ENCODE results near the gene TCF21.

Gene TCF21

DNA sequence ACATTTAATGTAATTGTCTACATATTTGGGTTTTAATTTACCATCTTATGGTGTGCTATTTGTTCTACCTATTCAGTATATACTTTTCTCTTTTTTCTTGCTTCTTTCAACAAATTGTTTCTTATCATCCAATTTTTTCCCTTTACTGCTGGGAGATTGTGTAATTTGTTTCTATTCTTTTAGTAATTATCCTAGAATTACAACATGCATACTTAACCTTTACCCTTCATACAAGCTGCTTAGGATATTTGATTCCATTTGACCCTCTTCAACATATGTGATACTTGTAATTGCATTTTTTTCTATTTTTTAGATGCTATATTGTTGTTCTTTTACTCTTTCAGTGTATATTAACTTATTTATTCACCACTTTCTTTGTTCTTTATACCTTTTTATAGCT, 49.0 kb downstream of the TCF21 start:
- TF ChIP-seq, protein P1, sequence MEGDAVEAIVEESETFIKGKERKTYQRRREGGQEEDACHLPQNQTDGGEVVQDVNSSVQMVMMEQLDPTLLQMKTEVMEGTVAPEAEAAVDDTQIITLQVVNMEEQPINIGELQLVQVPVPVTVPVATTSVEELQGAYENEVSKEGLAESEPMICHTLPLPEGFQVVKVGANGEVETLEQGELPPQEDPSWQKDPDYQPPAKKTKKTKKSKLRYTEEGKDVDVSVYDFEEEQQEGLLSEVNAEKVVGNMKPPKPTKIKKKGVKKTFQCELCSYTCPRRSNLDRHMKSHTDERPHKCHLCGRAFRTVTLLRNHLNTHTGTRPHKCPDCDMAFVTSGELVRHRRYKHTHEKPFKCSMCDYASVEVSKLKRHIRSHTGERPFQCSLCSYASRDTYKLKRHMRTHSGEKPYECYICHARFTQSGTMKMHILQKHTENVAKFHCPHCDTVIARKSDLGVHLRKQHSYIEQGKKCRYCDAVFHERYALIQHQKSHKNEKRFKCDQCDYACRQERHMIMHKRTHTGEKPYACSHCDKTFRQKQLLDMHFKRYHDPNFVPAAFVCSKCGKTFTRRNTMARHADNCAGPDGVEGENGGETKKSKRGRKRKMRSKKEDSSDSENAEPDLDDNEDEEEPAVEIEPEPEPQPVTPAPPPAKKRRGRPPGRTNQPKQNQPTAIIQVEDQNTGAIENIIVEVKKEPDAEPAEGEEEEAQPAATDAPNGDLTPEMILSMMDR (IDR thresholded peaks at IDR 0.05; ENCODE audit: control extremely low read depth, extremely low read depth, low read depth, missing control alignments), result no peak
- DNase-seq (ENCODE audit: extremely low spot score), result no peak
- ChIA-PET POLR2A (no interaction called here), CTCF (interaction anchor here (1.3 to 2.2 kb wide), 7 partner anchors 14 to 173 kb away, joined by 4 to 13 read pairs (median 8); no protein-coding TSS in a partner anchor)

DNA sequence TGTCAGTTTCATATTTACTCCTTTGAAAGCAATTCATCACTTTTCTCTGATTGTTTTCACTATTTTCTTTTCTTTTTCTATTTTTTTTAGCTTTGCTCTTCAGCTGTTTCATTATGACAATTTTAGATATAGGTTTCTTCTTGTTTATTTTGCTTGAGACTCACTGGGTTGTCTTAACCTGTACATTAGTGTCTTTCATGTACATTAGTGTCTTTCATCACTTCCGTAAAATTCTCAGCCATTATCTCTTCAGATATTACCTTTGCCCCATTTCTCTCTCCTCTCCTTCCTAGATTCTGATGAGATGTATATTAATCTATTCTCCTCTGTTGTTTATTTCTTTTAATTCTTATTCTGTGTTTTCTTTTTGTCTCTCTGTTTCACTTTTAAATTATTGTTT, 49.6 kb downstream of the TCF21 start:
- ChIA-PET CTCF (interaction anchor here (1.7 to 2.2 kb wide), 5 partner anchors 13 to 172 kb away, joined by 4 to 13 read pairs (median 9); no protein-coding TSS in a partner anchor), POLR2A (no interaction called here)
- DNase-seq (ENCODE audit: extremely low spot score), result no peak

DNA sequence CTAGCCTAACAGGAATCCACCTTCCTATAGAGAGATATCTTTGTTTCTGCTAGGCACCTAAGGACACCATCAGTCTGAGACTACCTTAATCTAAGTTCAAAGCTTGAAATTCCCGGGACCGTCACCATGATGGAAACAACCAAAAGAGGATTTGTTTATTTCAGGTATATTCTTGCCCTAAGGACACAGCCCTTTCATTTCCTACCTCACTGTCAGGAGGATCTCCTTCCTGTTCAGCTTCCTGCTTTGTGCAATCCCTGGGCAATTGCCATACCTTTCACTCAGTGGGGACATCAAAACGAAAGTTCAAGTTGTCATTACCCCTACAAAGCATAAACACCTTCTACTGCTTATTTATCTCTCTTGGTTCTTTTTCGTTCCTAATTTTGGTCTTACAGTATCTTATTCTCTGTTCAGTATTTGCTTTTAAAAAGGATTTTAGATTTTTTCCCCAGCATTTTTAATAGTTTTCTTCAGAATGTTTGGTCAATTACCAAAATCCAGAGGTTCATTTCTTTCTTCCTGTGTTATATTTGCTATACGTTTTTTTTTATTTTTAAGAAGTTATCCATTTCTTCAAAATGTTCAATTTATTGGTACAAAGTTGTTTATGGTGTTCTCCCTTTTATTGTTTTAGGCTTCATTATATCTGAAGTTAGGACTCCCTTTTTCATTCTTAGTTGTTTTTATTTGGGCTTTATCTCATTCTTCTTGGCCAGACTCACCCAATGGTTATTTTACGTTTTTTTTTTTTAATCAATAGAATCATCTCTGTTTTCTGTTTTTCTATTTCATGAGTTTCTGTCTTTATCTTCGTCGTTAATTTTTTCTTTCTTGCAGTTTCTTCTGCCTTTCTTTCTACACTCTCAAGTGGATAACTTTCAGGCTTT, 51.1 kb downstream of the TCF21 start:
- TF ChIP-seq, protein P1 (IDR thresholded peaks at IDR 0.05; ENCODE audit: control extremely low read depth, extremely low read depth, low read depth, missing control alignments), result no peak
- CTCF ChIA-PET, result interaction anchor here (1.2 to 7.0 kb wide), 4 partner anchors 17 to 125 kb away, joined by 3 to 51 read pairs (median 6); no protein-coding TSS in a partner anchor
- POLR2A ChIA-PET, result no interaction called here
- no peak for DNase-seq (ENCODE audit: extremely low spot score)

More for the DNA sequence above, 49.6 kb downstream of the TCF21 start:
- TF ChIP-seq, protein P1 (IDR thresholded peaks at IDR 0.05; ENCODE audit: control extremely low read depth, extremely low read depth, low read depth, missing control alignments), result no peak
